GM12878 (cell line): ENCODE results near the gene ZSCAN32.

Experiments used
- CREM ChIP-seq: IDR thresholded peaks from 2 replicates; pipeline ENCODE4 v1.6.1; 2014; ENCODE audit warnings: antibody characterized with exemption, low read depth
- NRF1 ChIP-seq: conservative IDR thresholded peaks from 2 replicates; pipeline ENCODE4 v1.6.1; 2011; ENCODE audit warnings: mild to moderate bottlenecking, low read depth, low read length, improper control_type of control experiment
- SPI1 ChIP-seq: IDR thresholded peaks from 2 replicates; pipeline ENCODE4 v1.6.1; 2011; ENCODE audit warnings: low read depth, mild to moderate bottlenecking, low read length, moderate library complexity, borderline replicate concordance; ENCODE audit not compliant: insufficient read depth

DNA sequence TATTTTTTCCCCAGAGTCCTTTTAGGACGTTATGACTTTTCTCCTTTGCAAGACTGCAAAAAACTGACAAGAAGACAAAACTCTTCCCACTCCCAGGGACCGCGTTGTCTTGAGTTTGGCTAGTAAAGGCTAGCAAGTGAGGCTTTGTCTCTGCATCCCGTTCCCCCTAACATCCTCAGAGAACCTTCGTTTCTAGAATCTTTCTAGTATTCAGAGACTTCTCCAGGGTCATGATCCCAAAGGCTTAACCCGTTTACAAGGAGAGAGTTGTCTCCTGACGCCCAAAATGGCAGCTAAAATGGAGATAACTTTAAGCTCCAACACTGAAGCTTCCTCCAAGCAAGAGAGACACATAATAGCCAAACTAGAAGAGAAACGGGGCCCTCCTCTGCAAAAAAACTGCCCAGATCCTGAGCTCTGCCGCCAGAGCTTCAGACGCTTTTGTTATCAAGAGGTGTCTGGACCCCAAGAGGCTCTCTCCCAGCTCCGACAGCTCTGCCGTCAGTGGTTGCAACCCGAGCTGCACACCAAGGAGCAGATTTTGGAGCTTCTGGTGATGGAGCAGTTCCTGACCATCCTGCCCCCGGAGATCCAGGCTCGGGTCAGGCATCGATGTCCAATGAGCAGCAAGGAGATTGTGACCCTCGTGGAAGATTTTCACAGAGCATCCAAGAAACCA lies 1.1 kb upstream of the ZSCAN32 start:
- TF ChIP-seq SPI1: no peak
- no peak for TF ChIP-seq NRF1
- TF ChIP-seq CREM: no peak
